22Rv1 (cell line): ENCODE data around the gene PCDHGA4.

ENCODE experiments used
- ZFX ChIP-seq: fragments of 450-650 bp; IDR thresholded peaks from 2 replicates; pipeline ENCODE4 v1.6.1; 2017; ENCODE audit warnings: antibody characterized with exemption, borderline replicate concordance
- TF ChIP-seq, protein P1 (sequence below): fragments of 450-650 bp; IDR thresholded peaks from 2 replicates; pipeline ENCODE4 v1.5.1; 2017; ENCODE audit warnings: mild to moderate bottlenecking

GRCh38 chr5:141359790-141360426 lies 5.1 kb downstream of the PCDHGA4 start, which contains the start of gene PCDHGB2:
- TF ChIP-seq, protein P1, sequence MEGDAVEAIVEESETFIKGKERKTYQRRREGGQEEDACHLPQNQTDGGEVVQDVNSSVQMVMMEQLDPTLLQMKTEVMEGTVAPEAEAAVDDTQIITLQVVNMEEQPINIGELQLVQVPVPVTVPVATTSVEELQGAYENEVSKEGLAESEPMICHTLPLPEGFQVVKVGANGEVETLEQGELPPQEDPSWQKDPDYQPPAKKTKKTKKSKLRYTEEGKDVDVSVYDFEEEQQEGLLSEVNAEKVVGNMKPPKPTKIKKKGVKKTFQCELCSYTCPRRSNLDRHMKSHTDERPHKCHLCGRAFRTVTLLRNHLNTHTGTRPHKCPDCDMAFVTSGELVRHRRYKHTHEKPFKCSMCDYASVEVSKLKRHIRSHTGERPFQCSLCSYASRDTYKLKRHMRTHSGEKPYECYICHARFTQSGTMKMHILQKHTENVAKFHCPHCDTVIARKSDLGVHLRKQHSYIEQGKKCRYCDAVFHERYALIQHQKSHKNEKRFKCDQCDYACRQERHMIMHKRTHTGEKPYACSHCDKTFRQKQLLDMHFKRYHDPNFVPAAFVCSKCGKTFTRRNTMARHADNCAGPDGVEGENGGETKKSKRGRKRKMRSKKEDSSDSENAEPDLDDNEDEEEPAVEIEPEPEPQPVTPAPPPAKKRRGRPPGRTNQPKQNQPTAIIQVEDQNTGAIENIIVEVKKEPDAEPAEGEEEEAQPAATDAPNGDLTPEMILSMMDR: peak; percentile 60
- TF ChIP-seq ZFX: no peak
